ENCODE measurements around the gene AGT.
"Not testable (repeated sequence)": the region's sequence is repeated elsewhere in the genome, so short reads cannot be mapped to it uniquely, and the experiment has no call there.

Gene AGT

GRCh38 chr1:230684998-230685397, 28.9 kb downstream of the AGT start:
- no peak for DNase-seq

- DNase-seq, result no peak
These were observed 29.8 kb downstream of the AGT start for GRCh38 chr1:230684146-230684545.

- DNase-seq, result no peak
These were observed 30.9 kb downstream of the AGT start for GRCh38 chr1:230682882-230683610.

- peak; percentile 62 to 96 for DNase-seq
These were observed 31.6 kb downstream of the AGT start for GRCh38 chr1:230682274-230682673.

GRCh38 chr1:230681599-230681998, 32.3 kb downstream of the AGT start:
- peak in 1 of 2 experiments; percentile 72 for DNase-seq

- no peak for DNase-seq
These were observed 33.5 kb downstream of the AGT start for GRCh38 chr1:230680300-230681025.

GRCh38 chr1:230679825-230680224, 34.1 kb downstream of the AGT start:
- DNase-seq, result no peak

GRCh38 chr1:230679192-230679591, 34.7 kb downstream of the AGT start:
- DNase-seq, result no peak

- DNase-seq, result no peak
These were observed 36.7 kb downstream of the AGT start for GRCh38 chr1:230677200-230677599.

GRCh38 chr1:230674581-230674980, 39.3 kb downstream of the AGT start:
- DNase-seq, result no peak

GRCh38 chr1:230669543-230669942, 44.4 kb downstream of the AGT start:
- no peak for DNase-seq

GRCh38 chr1:230668227-230668626, 45.7 kb downstream of the AGT start:
- no peak for DNase-seq

GRCh38 chr1:230661976-230662375, 51.9 kb downstream of the AGT start:
- no peak for DNase-seq

GRCh38 chr1:230658691-230659090, 55.2 kb downstream of the AGT start:
- DNase-seq, result no peak

GRCh38 chr1:230658103-230658502, 55.8 kb downstream of the AGT start:
- DNase-seq, result not testable (repeated sequence)

- not testable (repeated sequence) for DNase-seq
These were observed 57.2 kb downstream of the AGT start for GRCh38 chr1:230656719-230657118.
